Aorta (tissue), 5 donors: ENCODE results near the gene DMKN. TPM values are rescaled to one million over a fixed set of nuclear protein-coding genes. Genes with fewer than 3 reads are reported as not detected.

ENCODE experiments used
- ATAC-seq: fragments of 200-7000 bp; cut with Tn5 transposase; one replicate; pipeline ENCODE4 v1.9.1; 2022; ENCODE audit warnings: moderate library complexity; ENCODE audit not compliant: low FRiP score
- DNase-seq, 2 donors: peaks; one replicate each; pipeline ENCODE4 v3.0.0-alpha.2; 2020
- H3K27ac ChIP-seq, 2 donors: one replicate each; pipeline ENCODE4 v1.5.1; 2013; ENCODE audit warnings: low read length in 2 of 2, mild to moderate bottlenecking in 2 of 2, moderate library complexity in 2 of 2, control low read depth in 1 of 2, inconsistent platforms in 1 of 2, low read depth in 1 of 2
- H3K27me3 ChIP-seq, 2 donors: one replicate each; pipeline ENCODE4 v1.6.1; 2013; ENCODE audit warnings: control low read depth in 1 of 2, low read length in 1 of 2, mild to moderate bottlenecking in 1 of 2, moderate library complexity in 1 of 2; ENCODE audit not compliant: insufficient read depth in 2 of 2, control insufficient read depth in 1 of 2
- H3K36me3 ChIP-seq, 2 donors: one replicate each; pipeline ENCODE4 v1.6.1; 2013; ENCODE audit warnings: control low read depth in 1 of 2, low read length in 1 of 2, mild to moderate bottlenecking in 1 of 2; ENCODE audit not compliant: insufficient read depth in 2 of 2, control insufficient read depth in 1 of 2
- H3K4me1 ChIP-seq, 2 donors: one replicate each; pipeline ENCODE4 v1.6.1; 2013; ENCODE audit warnings: low read length in 2 of 2, control low read depth in 1 of 2, mild to moderate bottlenecking in 1 of 2, moderate library complexity in 1 of 2; ENCODE audit not compliant: insufficient read depth in 2 of 2, control insufficient read depth in 1 of 2
- H3K4me3 ChIP-seq, 2 donors: one replicate each; pipeline ENCODE4 v1.5.1; 2013; ENCODE audit warnings: low read length in 2 of 2, control low read depth in 1 of 2, mild to moderate bottlenecking in 1 of 2
- H3K9me3 ChIP-seq: one replicate; pipeline ENCODE4 v1.6.1; 2013; ENCODE audit warnings: mild to moderate bottlenecking, low read length; ENCODE audit not compliant: control insufficient read depth
- WGBS, 2 donors: extraction: QIAGEN DNeasy Blood & Tissue Kit; methylation state at CpG; one replicate each; pipeline ENCODE4 v1.1.7; 2013; 5-methylcytosine and 5-hydroxymethylcytosine counted together
- intact Hi-C, 2 donors: fragments of 100-400 bp; cut with DNase I; formaldehyde crosslinking; loops; one replicate each; pipeline versions ENCODE4 v1.14.2 to v1.15.0; 2022
- long read RNA-seq, 2 donors: library from polyadenylated mRNA; unstranded; transcript quantifications; one replicate each; pipeline ENCODE4 v2.0.0, GENCODE V29; 2020 to 2021
- polyA plus RNA-seq, 2 donors: library from polyadenylated mRNA; stranded (reverse); fragments of 200-250 nt; gene quantifications; one replicate each; pipeline ENCODE4 v1.2.3, GENCODE V29; 2013
- total RNA-seq, 2 donors: library from RNA; stranded (reverse); fragmentation: NEBNext Ultra II Directional; extraction: Animal tissue kit (Norgen Biotek cat#: 25700); gene quantifications; one replicate each; pipeline ENCODE4 v1.2.1, GENCODE V29; 2021
- donor health status: healthy with polysubstance abuse.
- donor health status: Bipolar disorder and iron deficiency.
- donor health status: DM: no; HTN: no; CAD: no.
- donor health status: DM: no; HTN: no; CAD: no.
- donor health status: DM: yes; HTN: yes; CAD: no.

DMKN gene
- total RNA-seq = 10 to 100 TPM; 25.9 to 27.1 TPM
- 10 to 100 TPM; 22.2 to 43.7 TPM for polyA plus RNA-seq
- long read RNA-seq, donor 1, partial matches to known transcripts = 2 of 14 reads
- long read RNA-seq, donor 1, other reads (novel, unspliced or antisense) = 9 of 14 reads
- long read RNA-seq, donor 2, partial matches to known transcripts = 1 of 3 reads
- long read RNA-seq, donor 2, other reads (novel, unspliced or antisense) = 1 of 3 reads

GRCh38 chr19:35513628-35514281, at the start of gene DMKN:
TSS of gene DMKN (minus strand) at chr19:35513649. CDS start at chr19:35513475, 174 bp downstream.
- Histone ChIP-seq H3K36me3 (no peaks in the 10 kb centered on the region), H3K27ac (no peak within 1 kb of the TSS), H3K4me3 (no peak within 1 kb of the TSS), H3K4me1 (no peaks in the 10 kb centered on the region), H3K27me3 (no peaks in the 10 kb centered on the region), H3K9me3 (no peaks in the 10 kb centered on the region)
- intact Hi-C loops = no loop called here
- DNase-seq (no peak), ATAC-seq (no peak)
- WGBS, 2 donors = 12 to 18% methylated on average over 12 to 15 of the region's 15 CpGs

GRCh38 chr19:35562776-35563175, 49.3 kb upstream of the DMKN start:
- 61 to 77% methylated on average over 2 of the region's 2 CpGs for WGBS, 2 donors
- Histone ChIP-seq H3K27me3 (no peaks in the 10 kb centered on the region), H3K27ac (no peak overlapping the region), H3K36me3 (no peaks in the 10 kb centered on the region), H3K9me3 (no peaks in the 10 kb centered on the region), H3K4me3 (no peak overlapping the region), H3K4me1 (no peaks in the 10 kb centered on the region)
- DNase-seq = peak in 1 of 2 donors; percentile 0
- intact Hi-C loops = no loop called here
- no peak for ATAC-seq

- H3K4me3 ChIP-seq = no peak overlapping the region
- DNase-seq (peak in 1 of 2 donors; percentile 72), ATAC-seq (no peak)
- H3K27me3 ChIP-seq = no peaks in the 10 kb centered on the region
- intact Hi-C loops = no loop called here
- H3K36me3 ChIP-seq = no peaks in the 10 kb centered on the region
- no peaks in the 10 kb centered on the region for H3K4me1 ChIP-seq
- H3K9me3 ChIP-seq = no peaks in the 10 kb centered on the region
- WGBS, 2 donors = 57 to 60% methylated on average over 15 to 17 of the region's 17 CpGs
- H3K27ac ChIP-seq = no peak overlapping the region
Observed at GRCh38 chr19:35562336-35562735, 48.9 kb upstream of the DMKN start.

- H3K27me3 ChIP-seq = no peaks in the 10 kb centered on the region
- H3K4me3 ChIP-seq = no peak overlapping the region
- no peaks in the 10 kb centered on the region for H3K4me1 ChIP-seq
- DNase-seq (peak in 1 of 2 donors; percentile 55), ATAC-seq (no peak)
- no peaks in the 10 kb centered on the region for H3K36me3 ChIP-seq
- H3K9me3 ChIP-seq = no peaks in the 10 kb centered on the region
- H3K27ac ChIP-seq = no peak overlapping the region
- WGBS, 2 donors = 76 to 77% methylated on average over 6 of the region's 6 CpGs
- intact Hi-C loops = no loop called here
Observed at GRCh38 chr19:35561436-35561835, 48.0 kb upstream of the DMKN start.

GRCh38 chr19:35560677-35561076, 47.2 kb upstream of the DMKN start:
- intact Hi-C loops = no loop called here
- Histone ChIP-seq H3K27ac (no peak overlapping the region), H3K27me3 (no peaks in the 10 kb centered on the region), H3K4me3 (no peak overlapping the region), H3K9me3 (no peaks in the 10 kb centered on the region), H3K4me1 (no peaks in the 10 kb centered on the region), H3K36me3 (no peaks in the 10 kb centered on the region)
- no peak for ATAC-seq
- DNase-seq = peak in 1 of 2 donors; percentile 27
- 56 to 74% methylated on average over 6 of the region's 6 CpGs for WGBS, 2 donors

GRCh38 chr19:35560271-35560670, 46.8 kb upstream of the DMKN start:
- 87 to 91% methylated on average over 18 of the region's 18 CpGs for WGBS, 2 donors
- Histone ChIP-seq H3K9me3 (no peaks in the 10 kb centered on the region), H3K4me1 (no peaks in the 10 kb centered on the region), H3K36me3 (no peaks in the 10 kb centered on the region), H3K27ac (no peak overlapping the region), H3K27me3 (no peaks in the 10 kb centered on the region), H3K4me3 (no peak overlapping the region)
- intact Hi-C loops = no loop called here
- ATAC-seq (no peak), DNase-seq (peak in 1 of 2 donors; percentile 66)

GRCh38 chr19:35559781-35560180, 46.3 kb upstream of the DMKN start:
- Histone ChIP-seq H3K9me3 (no peaks in the 10 kb centered on the region), H3K27me3 (no peaks in the 10 kb centered on the region), H3K36me3 (no peaks in the 10 kb centered on the region), H3K4me1 (no peaks in the 10 kb centered on the region), H3K27ac (no peak overlapping the region), H3K4me3 (no peak overlapping the region)
- DNase-seq = peak in 1 of 2 donors; percentile 70
- intact Hi-C loops = no loop called here
- ATAC-seq = no peak
- 89 to 92% methylated on average over 23 of the region's 23 CpGs for WGBS, 2 donors

- intact Hi-C loops = no loop called here
- H3K9me3 ChIP-seq = no peaks in the 10 kb centered on the region
Observed at GRCh38 chr19:35559281-35559659, 45.8 kb upstream of the DMKN start.

More at GRCh38 chr19:35559281-35559659, 45.8 kb upstream of the DMKN start:
- no peaks in the 10 kb centered on the region for H3K4me1 ChIP-seq
- H3K27me3 ChIP-seq = no peaks in the 10 kb centered on the region
- DNase-seq (peak in 1 of 2 donors; percentile 63), ATAC-seq (no peak)
- H3K36me3 ChIP-seq = no peaks in the 10 kb centered on the region
- no peak overlapping the region for H3K4me3 ChIP-seq
- no peak overlapping the region for H3K27ac ChIP-seq
- 64 to 69% methylated on average over 11 of the region's 11 CpGs for WGBS, 2 donors
